ENCODE measurements around the gene ADPRHL1. TPM values are rescaled to one million over a fixed set of nuclear protein-coding genes. Genes with fewer than 3 reads are reported as not detected.

The ADPRHL1 gene
- total and polyA plus RNA-seq, 4 donors, result 0.28 to 0.67 (median 0.55) TPM

DNA sequence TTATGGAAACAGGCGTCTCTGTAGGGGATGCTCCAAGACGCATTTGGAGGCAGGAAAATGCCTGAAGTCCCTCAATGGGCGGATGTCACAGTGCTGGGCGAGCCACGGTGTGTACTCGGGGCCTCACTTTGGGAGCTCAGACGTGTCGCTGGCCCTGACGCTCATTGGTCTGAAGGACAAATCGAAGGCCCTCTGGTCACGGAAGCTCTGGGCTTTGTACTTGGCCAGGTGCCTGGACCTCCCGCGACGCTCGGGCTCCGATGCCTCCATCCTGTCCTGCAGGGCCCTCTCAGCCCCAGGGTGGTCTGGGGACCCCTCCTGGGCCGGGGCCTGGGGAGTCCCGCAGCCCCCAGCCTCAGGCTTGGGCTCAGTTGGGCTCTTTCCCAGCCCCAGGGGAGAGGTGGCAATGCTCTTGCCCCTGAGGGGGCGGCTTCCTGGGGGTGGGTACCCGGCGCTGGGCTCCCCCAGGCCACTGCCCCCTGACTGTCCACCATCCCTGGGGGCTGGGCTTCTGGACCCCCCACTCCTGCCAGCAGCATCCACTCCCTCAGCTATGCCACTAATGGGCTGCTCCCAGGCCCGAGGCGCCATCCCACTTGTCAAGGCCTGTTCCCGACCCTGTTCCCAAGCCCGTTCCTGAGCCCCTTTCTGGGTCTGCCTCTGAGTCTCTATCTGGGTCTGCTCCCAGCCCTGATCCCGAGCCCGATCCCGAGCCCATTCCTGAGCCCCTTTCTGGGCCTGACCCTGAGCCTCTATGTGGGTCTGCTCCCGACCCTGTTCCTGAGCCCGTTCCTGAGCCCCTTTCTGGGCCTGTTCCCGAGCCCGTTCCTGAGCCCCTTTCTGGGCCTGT lies 49.8 kb downstream of the ADPRHL1 start:
- Histone ChIP-seq H3K4me3 (ENCODE audit: low read depth in 1 of 3, low read length in 3 of 3) (no peak overlapping the region), H3K4me1 (ENCODE audit: control insufficient read depth in 4 of 4, insufficient read depth in 4 of 4, low read length in 3 of 4) (no peaks in the 10 kb centered on the region), H3K27me3 (ENCODE audit: control insufficient read depth in 4 of 4, insufficient read depth in 4 of 4, low read length in 3 of 4) (no peaks in the 10 kb centered on the region), H3K9me3 (ENCODE audit: control insufficient read depth in 4 of 4, low read length in 3 of 4) (no peaks in the 10 kb centered on the region), H3K27ac (ENCODE audit: low read depth in 1 of 2, low read length in 2 of 2) (no peak overlapping the region), H3K9ac (ENCODE audit: low read depth in 1 of 2, low read length in 2 of 2) (no peak overlapping the region), H3K36me3 (ENCODE audit: control insufficient read depth in 4 of 4, insufficient read depth in 3 of 4, low read depth in 1 of 4, low read length in 3 of 4) (no peaks in the 10 kb centered on the region)
- DNase-seq (ENCODE audit: low spot score), result no peak
- WGBS, result 87% methylated on average over 32 of the region's 32 CpGs
- no peak for TF ChIP-seq RXRA (IDR thresholded peaks at IDR 0.05)
- no peak for TF ChIP-seq HNF4G (IDR thresholded peaks at IDR 0.05)
- TF ChIP-seq, protein P1, sequence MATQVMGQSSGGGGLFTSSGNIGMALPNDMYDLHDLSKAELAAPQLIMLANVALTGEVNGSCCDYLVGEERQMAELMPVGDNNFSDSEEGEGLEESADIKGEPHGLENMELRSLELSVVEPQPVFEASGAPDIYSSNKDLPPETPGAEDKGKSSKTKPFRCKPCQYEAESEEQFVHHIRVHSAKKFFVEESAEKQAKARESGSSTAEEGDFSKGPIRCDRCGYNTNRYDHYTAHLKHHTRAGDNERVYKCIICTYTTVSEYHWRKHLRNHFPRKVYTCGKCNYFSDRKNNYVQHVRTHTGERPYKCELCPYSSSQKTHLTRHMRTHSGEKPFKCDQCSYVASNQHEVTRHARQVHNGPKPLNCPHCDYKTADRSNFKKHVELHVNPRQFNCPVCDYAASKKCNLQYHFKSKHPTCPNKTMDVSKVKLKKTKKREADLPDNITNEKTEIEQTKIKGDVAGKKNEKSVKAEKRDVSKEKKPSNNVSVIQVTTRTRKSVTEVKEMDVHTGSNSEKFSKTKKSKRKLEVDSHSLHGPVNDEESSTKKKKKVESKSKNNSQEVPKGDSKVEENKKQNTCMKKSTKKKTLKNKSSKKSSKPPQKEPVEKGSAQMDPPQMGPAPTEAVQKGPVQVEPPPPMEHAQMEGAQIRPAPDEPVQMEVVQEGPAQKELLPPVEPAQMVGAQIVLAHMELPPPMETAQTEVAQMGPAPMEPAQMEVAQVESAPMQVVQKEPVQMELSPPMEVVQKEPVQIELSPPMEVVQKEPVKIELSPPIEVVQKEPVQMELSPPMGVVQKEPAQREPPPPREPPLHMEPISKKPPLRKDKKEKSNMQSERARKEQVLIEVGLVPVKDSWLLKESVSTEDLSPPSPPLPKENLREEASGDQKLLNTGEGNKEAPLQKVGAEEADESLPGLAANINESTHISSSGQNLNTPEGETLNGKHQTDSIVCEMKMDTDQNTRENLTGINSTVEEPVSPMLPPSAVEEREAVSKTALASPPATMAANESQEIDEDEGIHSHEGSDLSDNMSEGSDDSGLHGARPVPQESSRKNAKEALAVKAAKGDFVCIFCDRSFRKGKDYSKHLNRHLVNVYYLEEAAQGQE (IDR thresholded peaks at IDR 0.05), result no peak
- TF ChIP-seq, protein P2, sequence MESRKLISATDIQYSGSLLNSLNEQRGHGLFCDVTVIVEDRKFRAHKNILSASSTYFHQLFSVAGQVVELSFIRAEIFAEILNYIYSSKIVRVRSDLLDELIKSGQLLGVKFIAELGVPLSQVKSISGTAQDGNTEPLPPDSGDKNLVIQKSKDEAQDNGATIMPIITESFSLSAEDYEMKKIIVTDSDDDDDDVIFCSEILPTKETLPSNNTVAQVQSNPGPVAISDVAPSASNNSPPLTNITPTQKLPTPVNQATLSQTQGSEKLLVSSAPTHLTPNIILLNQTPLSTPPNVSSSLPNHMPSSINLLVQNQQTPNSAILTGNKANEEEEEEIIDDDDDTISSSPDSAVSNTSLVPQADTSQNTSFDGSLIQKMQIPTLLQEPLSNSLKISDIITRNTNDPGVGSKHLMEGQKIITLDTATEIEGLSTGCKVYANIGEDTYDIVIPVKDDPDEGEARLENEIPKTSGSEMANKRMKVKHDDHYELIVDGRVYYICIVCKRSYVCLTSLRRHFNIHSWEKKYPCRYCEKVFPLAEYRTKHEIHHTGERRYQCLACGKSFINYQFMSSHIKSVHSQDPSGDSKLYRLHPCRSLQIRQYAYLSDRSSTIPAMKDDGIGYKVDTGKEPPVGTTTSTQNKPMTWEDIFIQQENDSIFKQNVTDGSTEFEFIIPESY (IDR thresholded peaks at IDR 0.05), result no peak
- no peak for TF ChIP-seq HNF4A (conservative IDR thresholded peaks at IDR 0.05)
- no peak for TF ChIP-seq TAF1 (conservative IDR thresholded peaks at IDR 0.05)

DNA sequence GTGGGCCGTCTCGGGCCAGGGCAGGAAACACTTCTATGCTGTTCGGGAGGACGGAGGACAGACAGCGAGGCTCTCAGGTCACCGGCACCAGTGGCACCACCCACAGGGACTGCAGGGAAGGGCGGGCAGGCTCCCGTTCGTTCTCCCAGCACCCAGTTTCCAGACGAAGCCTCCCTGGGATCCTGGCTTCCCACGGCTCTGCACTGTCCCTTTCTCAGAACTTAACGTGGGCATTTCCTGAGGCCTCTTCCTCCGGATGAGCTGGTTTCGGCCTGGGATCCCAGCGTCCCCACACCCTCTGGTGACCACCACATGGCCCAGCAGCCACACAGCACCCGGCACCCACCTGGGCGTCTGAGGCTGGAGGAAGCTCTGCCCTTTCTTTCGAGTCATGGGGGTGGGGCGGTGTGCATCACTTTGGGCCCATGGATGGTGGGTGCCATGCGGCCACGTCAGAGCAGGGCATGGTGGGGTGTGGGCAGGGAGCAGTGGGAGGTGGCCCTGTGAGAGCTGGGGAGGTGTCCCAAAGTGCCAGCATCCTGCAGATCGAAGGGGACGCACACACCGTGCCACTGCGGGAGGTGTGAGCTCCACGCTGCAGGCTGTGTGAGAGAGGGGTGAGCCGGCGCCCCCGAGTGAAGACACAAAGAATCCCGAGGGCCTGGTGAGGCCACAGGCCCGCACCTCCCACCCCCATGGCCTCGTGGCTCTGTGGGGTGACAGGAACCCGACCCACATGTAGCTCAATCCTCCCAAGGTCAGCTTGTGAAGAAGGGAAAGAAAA lies 50.6 kb downstream of the ADPRHL1 start:
- no peak overlapping the region for H3K4me3 ChIP-seq (ENCODE audit: low read depth in 1 of 3, low read length in 3 of 3)
- no peak overlapping the region for H3K27ac ChIP-seq (ENCODE audit: low read depth in 1 of 2, low read length in 2 of 2)
- TF ChIP-seq SP1 (IDR thresholded peaks at IDR 0.05) (no peak), EGR1 (IDR thresholded peaks at IDR 0.05; ENCODE audit: low read depth in 2 of 2) (no peak)
- TF ChIP-seq, protein P3, sequence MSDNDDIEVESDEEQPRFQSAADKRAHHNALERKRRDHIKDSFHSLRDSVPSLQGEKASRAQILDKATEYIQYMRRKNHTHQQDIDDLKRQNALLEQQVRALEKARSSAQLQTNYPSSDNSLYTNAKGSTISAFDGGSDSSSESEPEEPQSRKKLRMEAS (IDR thresholded peaks at IDR 0.05), result no peak
- TF ChIP-seq, protein P4, sequence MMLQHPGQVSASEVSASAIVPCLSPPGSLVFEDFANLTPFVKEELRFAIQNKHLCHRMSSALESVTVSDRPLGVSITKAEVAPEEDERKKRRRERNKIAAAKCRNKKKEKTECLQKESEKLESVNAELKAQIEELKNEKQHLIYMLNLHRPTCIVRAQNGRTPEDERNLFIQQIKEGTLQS (IDR thresholded peaks at IDR 0.05), result no peak
- DNase-seq (ENCODE audit: low spot score), result no peak
- no peaks in the 10 kb centered on the region for H3K36me3 ChIP-seq (ENCODE audit: control insufficient read depth in 4 of 4, insufficient read depth in 3 of 4, low read depth in 1 of 4, low read length in 3 of 4)
- no peak overlapping the region for H3K9ac ChIP-seq (ENCODE audit: low read depth in 1 of 2, low read length in 2 of 2)
- H3K9me3 ChIP-seq (ENCODE audit: control insufficient read depth in 4 of 4, low read length in 3 of 4), result no peaks in the 10 kb centered on the region
- H3K27me3 ChIP-seq (ENCODE audit: control insufficient read depth in 4 of 4, insufficient read depth in 4 of 4, low read length in 3 of 4), result no peaks in the 10 kb centered on the region
- no peaks in the 10 kb centered on the region for H3K4me1 ChIP-seq (ENCODE audit: control insufficient read depth in 4 of 4, insufficient read depth in 4 of 4, low read length in 3 of 4)
- WGBS, result 82% methylated on average over 33 of the region's 33 CpGs
